ENCODE results near the gene DUS2. TPM values are rescaled to one million over a fixed set of nuclear protein-coding genes. Genes with fewer than 3 reads are reported as not detected.

The DUS2 gene
- total RNA-seq, 1 donor from 2014 or later = 22.9 TPM

DNA sequence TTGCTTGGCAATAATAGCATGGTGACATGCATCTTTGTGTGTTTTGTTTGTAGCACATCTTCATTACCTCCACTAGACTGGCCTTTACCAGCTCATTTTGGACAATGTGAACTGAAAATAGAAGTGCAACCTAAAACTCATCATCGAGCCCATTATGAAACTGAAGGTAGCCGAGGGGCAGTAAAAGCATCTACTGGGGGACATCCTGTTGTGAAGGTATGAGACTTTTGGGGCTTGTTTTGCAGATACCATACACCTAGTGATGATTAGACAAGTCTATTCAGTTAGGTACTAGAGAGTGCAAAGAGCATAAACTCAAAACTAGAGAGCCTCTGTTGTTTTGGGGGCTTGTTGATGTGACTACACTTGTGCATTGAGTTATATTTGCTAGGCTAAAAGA, 103.3 kb downstream of the DUS2 start:
- no peak for DNase-seq (ENCODE audit: low spot score)
- peaks cover 3% of the 10 kb centered on the region for H3K36me3 ChIP-seq
- H2AFZ ChIP-seq (replicated peaks) = no peak overlapping the region
- no peak overlapping the region for H3K27ac ChIP-seq
- TF ChIP-seq CTCF (IDR thresholded peaks at IDR 0.05) (no peak), EZH2phosphoT487 (IDR thresholded peaks at IDR 0.05) (no peak), EZH2 (IDR thresholded peaks at IDR 0.05) (no peak)
- H3K4me2 ChIP-seq = no peak overlapping the region
- H3K4me1 ChIP-seq = no peaks in the 10 kb centered on the region
- Mint-ChIP-seq H3K36me3 (peaks cover 7% of the 10 kb centered on the region), H3K27ac (no peak overlapping the region), H3K4me1 (no peaks in the 10 kb centered on the region), H3K4me3 (no peak overlapping the region), H3K27me3 (ENCODE audit: insufficient read depth, low read depth) (no peaks in the 10 kb centered on the region), H3K9me3 (no peaks in the 10 kb centered on the region)
- no peak overlapping the region for H3K4me3 ChIP-seq
- H3K9ac ChIP-seq = no peak overlapping the region
- no peaks in the 10 kb centered on the region for H3K9me3 ChIP-seq (ENCODE audit: low read depth)
- H4K20me1 ChIP-seq (ENCODE audit: low read depth) = peaks cover 23% of the 10 kb centered on the region
- H3K27me3 ChIP-seq = no peaks in the 10 kb centered on the region
- peaks cover 7% of the 10 kb centered on the region for H3F3A ChIP-seq (ENCODE audit: low read depth)
- H3K79me2 ChIP-seq (ENCODE audit: low read depth) = peaks cover 71% of the 10 kb centered on the region

GRCh38 chr16:68128577-68129305, 105.7 kb downstream of the DUS2 start:
- Mint-ChIP-seq H3K27me3 (ENCODE audit: insufficient read depth, low read depth) (no peaks in the 10 kb centered on the region), H3K4me1 (no peaks in the 10 kb centered on the region), H3K27ac (no peak overlapping the region), H3K36me3 (peaks cover 2% of the 10 kb centered on the region), H3K9me3 (no peaks in the 10 kb centered on the region), H3K4me3 (no peak overlapping the region)
- H3F3A ChIP-seq (ENCODE audit: low read depth) = peaks cover 7% of the 10 kb centered on the region
- no peaks in the 10 kb centered on the region for H3K4me1 ChIP-seq
- no peak overlapping the region for H2AFZ ChIP-seq (replicated peaks)
- no peaks in the 10 kb centered on the region for H3K27me3 ChIP-seq
- no peaks in the 10 kb centered on the region for H3K9me3 ChIP-seq (ENCODE audit: low read depth)
- H3K27ac ChIP-seq = peak overlapping the region; percentile 68
- H4K20me1 ChIP-seq (ENCODE audit: low read depth) = peaks cover 16% of the 10 kb centered on the region
- H3K79me2 ChIP-seq (ENCODE audit: low read depth) = peaks cover 51% of the 10 kb centered on the region
- no peak overlapping the region for H3K4me3 ChIP-seq
- no peak for TF ChIP-seq EZH2phosphoT487 (IDR thresholded peaks at IDR 0.05)
- no peak for TF ChIP-seq EZH2 (IDR thresholded peaks at IDR 0.05)
- TF ChIP-seq CTCF (IDR thresholded peaks at IDR 0.05) = no peak
- H3K4me2 ChIP-seq = no peak overlapping the region
- H3K36me3 ChIP-seq = peaks cover 3% of the 10 kb centered on the region
- no peak for DNase-seq (ENCODE audit: low spot score)
- H3K9ac ChIP-seq = no peak overlapping the region

Small RNA genes lying within 50 kb of the gene (small RNA-seq; reads per million reads assigned to genes)
- gene RF00019 = not detected
- not detected for gene RNU6-359P

Other genes with a start within 250 kb of the DUS2 start
- 11.4 and 12.3 TPM in 2 replicates for gene RANBP10, start 216.7 kb upstream of the DUS2 start, total RNA-seq (ENCODE audit: low replicate concordance)
- gene TSNAXIP1, start 216.4 kb upstream of the DUS2 start, total RNA-seq (ENCODE audit: low replicate concordance) = 2.8 and 2.9 TPM in 2 replicates
- gene THAP11, start 181.0 kb upstream of the DUS2 start, total RNA-seq (ENCODE audit: low replicate concordance) = 27.3 and 46.5 TPM in 2 replicates
- gene NUTF2, start 176.4 kb upstream of the DUS2 start, total RNA-seq (ENCODE audit: low replicate concordance) = 133 and 221 TPM in 2 replicates
- gene CENPT, start 175.6 kb upstream of the DUS2 start, total RNA-seq (ENCODE audit: low replicate concordance) = 36.2 and 60.4 TPM in 2 replicates
- gene EDC4, start 150.2 kb upstream of the DUS2 start, total RNA-seq (ENCODE audit: low replicate concordance) = 32.7 and 54.2 TPM in 2 replicates
- gene NRN1L, start 138.4 kb upstream of the DUS2 start, total RNA-seq (ENCODE audit: low replicate concordance) = 0.54 and 2.0 TPM in 2 replicates
- 13.1 and 30.4 TPM in 2 replicates for gene PSKH1, start 130.0 kb upstream of the DUS2 start, total RNA-seq (ENCODE audit: low replicate concordance)
- gene CTRL, start 91.4 kb upstream of the DUS2 start, total RNA-seq (ENCODE audit: low replicate concordance) = 0.40 and 0.45 TPM in 2 replicates
- gene PSMB10, start 86.4 kb upstream of the DUS2 start, total RNA-seq (ENCODE audit: low replicate concordance) = 1.2 and 4.4 TPM in 2 replicates
- gene LCAT, start 79.2 kb upstream of the DUS2 start, total RNA-seq (ENCODE audit: low replicate concordance) = 1.5 and 4.9 TPM in 2 replicates
- gene SLC12A4, start 54.6 kb upstream of the DUS2 start, total RNA-seq (ENCODE audit: low replicate concordance) = 8.8 and 21.1 TPM in 2 replicates
- gene DPEP3, start 42.8 kb upstream of the DUS2 start, total RNA-seq (ENCODE audit: low replicate concordance) = 0.19 TPM in 1 of 2 replicates, not detected in the other
- gene DPEP2, start 23.8 kb upstream of the DUS2 start, total RNA-seq (ENCODE audit: low replicate concordance) = not detected in 2 replicates
- gene DPEP2NB, start 7.4 kb upstream of the DUS2 start, total RNA-seq (ENCODE audit: low replicate concordance) = not detected in 2 replicates
- gene DDX28, start 52 bp upstream of the DUS2 start, total RNA-seq (ENCODE audit: low replicate concordance) = 7.3 and 17.0 TPM in 2 replicates
- gene NFATC3, start 62.1 kb downstream of the DUS2 start, total RNA-seq (ENCODE audit: low replicate concordance) = 34.2 and 43.1 TPM in 2 replicates
- 1.5 and 5.4 TPM in 2 replicates for gene ESRP2, start 212.8 kb downstream of the DUS2 start, total RNA-seq (ENCODE audit: low replicate concordance)
- gene PLA2G15, start 222.1 kb downstream of the DUS2 start, total RNA-seq (ENCODE audit: low replicate concordance) = 3.8 and 11.7 TPM in 2 replicates
- gene SLC7A6, start 241.2 kb downstream of the DUS2 start, total RNA-seq (ENCODE audit: low replicate concordance) = 5.6 and 13.7 TPM in 2 replicates